Retinal pigment epithelial cell (primary cell): ENCODE measurements around the gene WNK1.
A peak's percentile ranks its signal among the peaks of the same experiment; 100 is the strongest.

Experiments used
- DNase-seq: peaks from one replicate; pipeline ENCODE4 v3.0.0-alpha.2; 2010; ENCODE audit warnings: low read depth
- H3K4me3 ChIP-seq: 2 replicates; pipeline ENCODE4 v1.5.1; 2011; ENCODE audit warnings: mild to moderate bottlenecking, low read length, control low read depth, moderate library complexity
- TF ChIP-seq, protein P1 (sequence below): conservative IDR thresholded peaks from 2 replicates; pipeline ENCODE4 v1.5.1; 2011; ENCODE audit warnings: low read depth, low read length, control low read depth, inconsistent platforms

Gene WNK1

DNA sequence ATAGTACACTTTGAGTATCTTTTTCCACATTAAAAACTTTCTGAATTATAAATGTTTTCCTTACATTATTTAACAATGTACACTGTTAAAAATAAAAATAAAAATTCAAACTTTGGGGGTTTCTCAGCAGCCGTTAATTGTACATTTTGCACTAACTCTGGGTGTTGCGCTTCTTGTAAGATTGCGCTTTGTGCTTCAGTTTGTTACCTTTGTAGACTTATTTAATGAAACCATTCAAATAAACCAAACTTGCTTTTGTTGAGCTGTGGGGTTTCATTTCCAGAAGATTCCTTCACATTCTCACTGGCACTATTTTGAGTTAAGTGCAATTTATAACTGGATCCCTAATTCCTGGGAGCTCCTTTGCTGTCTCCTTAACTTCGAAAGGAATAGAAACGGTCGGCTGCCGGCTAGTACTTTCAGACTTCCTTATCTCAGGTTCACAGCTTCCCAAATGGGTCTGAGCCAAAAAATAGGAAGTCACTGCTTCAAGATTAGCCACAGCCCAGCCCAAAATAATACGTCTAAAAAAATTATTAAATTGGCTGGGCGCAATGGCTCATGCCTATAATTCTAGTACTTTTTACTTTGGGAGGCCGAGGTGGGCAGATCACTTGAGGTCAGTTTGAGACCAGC lies 158.9 kb downstream of the WNK1 start:
- no peak overlapping the region for H3K4me3 ChIP-seq
- TF ChIP-seq, protein P1, sequence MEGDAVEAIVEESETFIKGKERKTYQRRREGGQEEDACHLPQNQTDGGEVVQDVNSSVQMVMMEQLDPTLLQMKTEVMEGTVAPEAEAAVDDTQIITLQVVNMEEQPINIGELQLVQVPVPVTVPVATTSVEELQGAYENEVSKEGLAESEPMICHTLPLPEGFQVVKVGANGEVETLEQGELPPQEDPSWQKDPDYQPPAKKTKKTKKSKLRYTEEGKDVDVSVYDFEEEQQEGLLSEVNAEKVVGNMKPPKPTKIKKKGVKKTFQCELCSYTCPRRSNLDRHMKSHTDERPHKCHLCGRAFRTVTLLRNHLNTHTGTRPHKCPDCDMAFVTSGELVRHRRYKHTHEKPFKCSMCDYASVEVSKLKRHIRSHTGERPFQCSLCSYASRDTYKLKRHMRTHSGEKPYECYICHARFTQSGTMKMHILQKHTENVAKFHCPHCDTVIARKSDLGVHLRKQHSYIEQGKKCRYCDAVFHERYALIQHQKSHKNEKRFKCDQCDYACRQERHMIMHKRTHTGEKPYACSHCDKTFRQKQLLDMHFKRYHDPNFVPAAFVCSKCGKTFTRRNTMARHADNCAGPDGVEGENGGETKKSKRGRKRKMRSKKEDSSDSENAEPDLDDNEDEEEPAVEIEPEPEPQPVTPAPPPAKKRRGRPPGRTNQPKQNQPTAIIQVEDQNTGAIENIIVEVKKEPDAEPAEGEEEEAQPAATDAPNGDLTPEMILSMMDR = no peak
- DNase-seq = no peak

DNA sequence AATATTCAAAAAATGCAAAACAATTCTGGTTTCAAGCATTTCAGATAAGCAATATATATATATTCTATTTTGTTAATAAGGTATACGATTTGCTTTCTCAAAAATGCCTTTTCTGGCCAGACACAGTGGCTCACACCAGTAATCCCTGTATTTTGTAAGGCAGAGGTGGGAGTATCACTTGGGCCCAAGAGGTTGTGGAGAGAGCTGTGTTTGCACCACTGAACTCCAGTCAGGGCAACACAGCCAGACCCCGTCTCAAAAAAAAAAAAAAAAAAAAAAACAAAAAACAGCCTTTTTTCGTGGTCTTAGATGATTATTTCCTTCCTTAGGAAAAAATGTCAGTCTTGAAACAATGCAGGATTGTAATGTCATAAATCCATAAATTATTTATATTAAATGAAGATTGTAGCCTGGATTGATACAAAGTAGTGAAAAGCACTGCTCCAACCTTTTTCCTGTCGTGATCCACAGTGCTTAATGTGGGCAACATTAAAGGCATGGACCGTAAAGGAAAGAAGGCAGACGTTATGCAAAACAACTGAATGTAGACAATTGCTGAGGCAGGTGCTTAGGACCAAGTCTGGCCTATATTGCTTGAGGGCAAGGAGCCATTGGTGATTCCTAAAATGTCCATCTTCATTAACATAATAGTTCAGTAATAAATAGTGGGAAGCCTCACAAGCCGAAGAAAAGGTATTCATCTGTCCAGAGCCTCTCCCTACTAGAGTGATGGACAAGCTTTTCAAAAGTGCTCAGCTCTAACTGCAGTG lies 160.3 kb downstream of the WNK1 start:
- TF ChIP-seq, protein P1 = no peak
- DNase-seq = no peak
- H3K4me3 ChIP-seq = no peak overlapping the region

DNA sequence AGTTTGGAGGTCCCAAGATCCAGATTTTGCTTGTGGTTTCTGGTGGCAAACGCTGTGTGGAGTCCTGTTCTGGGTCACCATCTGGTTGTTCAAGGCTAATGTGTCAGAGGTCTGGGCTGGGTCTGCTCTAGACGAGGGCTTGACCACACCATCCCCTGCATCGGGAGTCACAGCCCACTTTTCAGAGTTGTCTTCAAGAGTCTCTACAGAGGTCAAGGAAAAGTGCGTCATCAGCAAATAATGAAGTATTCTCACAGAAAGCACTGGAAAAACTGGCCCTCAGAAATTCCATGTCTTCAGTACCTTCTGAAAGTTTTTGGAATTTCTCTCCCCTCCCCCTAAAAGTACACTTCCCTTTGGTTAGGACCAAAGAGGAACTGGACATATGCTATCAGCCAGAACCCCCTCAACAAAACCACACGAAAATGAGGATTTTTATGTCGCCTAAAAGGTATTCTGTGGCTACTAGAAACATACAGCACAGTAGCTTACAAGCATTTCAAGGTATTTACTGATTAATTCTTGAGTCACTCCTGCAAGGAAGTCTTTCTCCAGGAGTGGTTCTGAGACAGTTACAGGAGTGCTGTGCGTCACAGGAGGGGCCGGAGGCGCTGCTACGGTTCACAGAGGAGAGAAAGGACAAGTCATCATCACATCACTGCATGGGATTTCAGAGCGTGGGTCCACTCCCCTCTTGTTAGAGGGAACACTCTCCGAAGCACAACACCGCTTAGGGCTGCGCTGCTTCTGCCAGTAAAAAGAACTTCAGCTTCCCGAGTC lies 161.7 kb downstream of the WNK1 start:
- TF ChIP-seq, protein P1 = no peak
- peak; percentile 8 for DNase-seq
- no peak overlapping the region for H3K4me3 ChIP-seq

DNA sequence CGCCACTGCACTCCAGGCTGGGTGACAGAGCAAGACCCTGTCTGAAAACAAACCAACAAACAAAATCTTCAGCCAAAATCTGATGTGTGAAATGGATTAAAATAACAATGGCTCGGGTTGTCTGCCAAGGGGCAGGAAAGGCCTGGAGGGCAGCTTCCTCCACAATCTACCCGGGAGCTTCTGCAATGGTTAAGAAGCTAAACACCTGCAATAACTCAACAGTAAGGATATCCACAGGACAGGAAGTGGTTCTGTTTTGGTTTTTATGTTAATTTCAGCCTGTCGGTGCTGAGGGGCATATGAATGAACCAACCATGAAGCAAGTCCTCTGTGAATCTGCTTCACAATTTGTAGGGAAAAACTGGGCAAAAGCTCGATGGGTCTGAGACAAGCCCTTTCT lies 162.7 kb downstream of the WNK1 start:
- DNase-seq = no peak

DNA sequence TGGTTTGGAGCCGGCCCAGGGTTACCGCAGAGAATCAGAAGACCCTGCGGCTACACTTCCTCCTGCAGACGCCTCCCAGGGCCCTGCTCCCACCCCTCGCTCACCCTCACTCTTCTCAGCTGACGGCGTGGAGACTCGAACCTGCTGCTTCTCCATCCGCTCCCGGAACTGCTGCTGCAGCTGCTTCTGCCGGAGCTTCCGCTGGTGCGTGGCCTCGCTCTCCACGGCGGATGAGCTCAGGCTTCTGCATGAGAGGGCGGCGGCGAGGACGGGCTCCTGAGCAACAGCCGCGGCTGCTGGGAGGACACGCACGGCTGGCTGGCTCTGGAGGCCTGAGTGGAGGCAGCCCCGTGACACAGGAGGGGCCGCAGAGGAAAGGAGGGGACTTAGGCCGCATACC lies 163.9 kb downstream of the WNK1 start:
- TF ChIP-seq, protein P1 = no peak
- DNase-seq = no peak
- H3K4me3 ChIP-seq = no peak overlapping the region

More for the DNA sequence above, 162.7 kb downstream of the WNK1 start:
- TF ChIP-seq, protein P1 = no peak
- no peak overlapping the region for H3K4me3 ChIP-seq

DNA sequence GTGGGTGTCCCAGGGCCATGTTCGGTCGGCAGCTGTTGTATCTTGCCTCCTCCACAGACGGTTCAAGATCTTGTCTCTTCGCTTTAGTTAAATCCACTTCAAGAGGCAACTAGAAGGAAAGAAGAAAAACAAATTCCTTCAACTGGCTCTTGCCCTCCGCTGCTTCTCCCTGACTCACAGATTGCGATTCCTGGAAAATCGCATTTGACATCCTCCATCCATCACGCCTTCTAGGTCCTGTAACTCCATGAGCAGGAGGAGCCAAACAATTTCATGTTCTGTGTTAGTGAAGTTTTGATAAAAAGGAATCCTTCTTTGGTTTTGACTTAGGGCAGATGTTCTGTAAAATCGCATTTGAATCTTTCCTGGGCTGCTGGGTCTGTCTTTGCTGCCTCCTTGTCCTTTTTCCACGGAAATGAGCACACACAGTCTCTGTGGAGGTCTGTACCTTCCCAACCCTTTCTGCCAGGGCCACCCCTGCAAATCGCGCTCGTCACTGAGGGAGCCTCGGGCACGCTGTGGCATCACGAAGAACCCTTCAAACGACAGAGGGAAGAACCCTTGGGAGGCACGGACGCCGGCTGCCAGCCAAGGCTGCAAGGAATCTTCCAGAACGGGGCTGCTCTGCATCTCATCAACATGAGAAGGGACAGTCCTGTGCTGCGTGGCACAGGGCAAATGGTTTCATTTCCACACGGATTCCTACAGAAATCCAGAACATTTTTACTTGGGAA lies 164.5 kb downstream of the WNK1 start:
- DNase-seq = no peak
- no peak overlapping the region for H3K4me3 ChIP-seq
- TF ChIP-seq, protein P1 = no peak
